Liver (tissue), 5 donors: Measurements from ENCODE around the gene CCDC97. TPM values are rescaled to one million over a fixed set of nuclear protein-coding genes. Genes with fewer than 3 reads are reported as not detected.

ENCODE experiments used
- polyA plus RNA-seq, 2 donors: library from polyadenylated mRNA; stranded (reverse) in 1 of 2; unstranded in 1 of 2; fragments of 200-250 nt in 1 of 2; fragments of >200 nt in 1 of 2; fragmentation: Nextera tagmentation in 1 of 2; extraction: Ambion mirVana in 1 of 2; gene quantifications; one replicate each; pipeline versions ENCODE4 v1.2.1 to v1.2.3, GENCODE V29; 2013 to 2015
- small RNA-seq: library from RNA; depleted of rRNA; stranded (forward); fragments of <200 nt; gene quantifications from one replicate; pipeline ENCODE3, GENCODE V24; 2014
- total RNA-seq, 2 donors: library from RNA; depleted of rRNA; stranded (reverse); fragments of >200 nt; gene quantifications; one replicate each; pipeline ENCODE4 v1.2.3, GENCODE V29; 2014
- donor health status: healthy.
- donor health status: healthy.
- donor health status: healthy.

CCDC97 gene
- total and polyA plus RNA-seq, 4 donors = 3.8 to 5.7 (median 5.3) TPM

Small RNA genes within 50 kb of the gene (small RNA-seq; reads per million reads assigned to genes)
- not detected for gene RN7SL34P

Other genes with a start within 250 kb of the CCDC97 start
- gene CYP2A13, start 221.7 kb upstream of the CCDC97 start, total RNA-seq = under 1 TPM in 1 of 2 donors, not detected in 1; 0.08 TPM
- under 1 TPM in 1 of 2 donors, not detected in 1; 0.16 TPM for gene CYP2A13, start 221.7 kb upstream of the CCDC97 start, polyA plus RNA-seq
- not detected for gene CYP2F1, start 195.7 kb upstream of the CCDC97 start, total RNA-seq
- not detected for gene CYP2F1, start 195.7 kb upstream of the CCDC97 start, polyA plus RNA-seq
- gene CYP2S1, start 117.0 kb upstream of the CCDC97 start, total RNA-seq = 1 to 10 TPM; 1.4 to 1.6 TPM
- gene CYP2S1, start 117.0 kb upstream of the CCDC97 start, polyA plus RNA-seq = 1 to 10 TPM in 1 of 2 donors, under 1 TPM in 1; 0.35 to 1.9 TPM
- gene AXL, start 90.9 kb upstream of the CCDC97 start, total RNA-seq = 10 to 100 TPM; 18.2 to 24.8 TPM
- 1 to 10 TPM; 4.3 to 6.0 TPM for gene AXL, start 90.9 kb upstream of the CCDC97 start, polyA plus RNA-seq
- gene HNRNPUL1, start 45.8 kb upstream of the CCDC97 start, total RNA-seq = 10 to 100 TPM; 55.5 to 80.2 TPM
- 10 to 100 TPM; 34.9 to 35.9 TPM for gene HNRNPUL1, start 45.8 kb upstream of the CCDC97 start, polyA plus RNA-seq
- gene TGFB1, start 43.8 kb downstream of the CCDC97 start, total RNA-seq = 10 to 100 TPM in 1 of 2 donors, 1 to 10 TPM in 1; 4.9 to 10.6 TPM
- 1 to 10 TPM in 1 of 2 donors, under 1 TPM in 1; 0.83 to 8.9 TPM for gene TGFB1, start 43.8 kb downstream of the CCDC97 start, polyA plus RNA-seq
- gene B9D2, start 54.0 kb downstream of the CCDC97 start, total RNA-seq = 1 to 10 TPM; 2.4 to 2.5 TPM
- 1 to 10 TPM; 3.5 to 3.7 TPM for gene B9D2, start 54.0 kb downstream of the CCDC97 start, polyA plus RNA-seq
- 1 to 10 TPM; 2.8 to 3.1 TPM for gene TMEM91, start 66.4 kb downstream of the CCDC97 start, total RNA-seq
- gene TMEM91, start 66.4 kb downstream of the CCDC97 start, polyA plus RNA-seq = 1 to 10 TPM; 1.6 to 4.0 TPM
- 10 to 100 TPM in 1 of 2 donors, 1 to 10 TPM in 1; 8.3 to 11.5 TPM for gene EXOSC5, start 87.2 kb downstream of the CCDC97 start, total RNA-seq
- 10 to 100 TPM; 26.2 to 26.7 TPM for gene EXOSC5, start 87.2 kb downstream of the CCDC97 start, polyA plus RNA-seq
- gene BCKDHA, start 87.6 kb downstream of the CCDC97 start, total RNA-seq = 10 to 100 TPM; 38.5 to 43.1 TPM
- gene BCKDHA, start 87.6 kb downstream of the CCDC97 start, polyA plus RNA-seq = 10 to 100 TPM; 84.3 to 91.4 TPM
- gene B3GNT8, start 117.2 kb downstream of the CCDC97 start, total RNA-seq = 1 to 10 TPM in 1 of 2 donors, under 1 TPM in 1; 0.50 to 2.3 TPM
- under 1 TPM; 0.14 to 0.82 TPM for gene B3GNT8, start 117.2 kb downstream of the CCDC97 start, polyA plus RNA-seq
- 10 to 100 TPM; 17.1 to 19.7 TPM for gene DMAC2, start 129.7 kb downstream of the CCDC97 start, total RNA-seq
- gene DMAC2, start 129.7 kb downstream of the CCDC97 start, polyA plus RNA-seq = 10 to 100 TPM; 28.6 to 28.8 TPM
- gene ERICH4, start 133.0 kb downstream of the CCDC97 start, total RNA-seq = not detected
- gene ERICH4, start 133.0 kb downstream of the CCDC97 start, polyA plus RNA-seq = not detected